HepG2 (cell line): ENCODE results near the gene NOL4L. TPM values are rescaled to one million over a fixed set of nuclear protein-coding genes. Genes with fewer than 3 reads are reported as not detected.

Experiments
- ARNT ChIP-seq: fragments of 450-650 bp; IDR thresholded peaks from 2 replicates; pipeline ENCODE4 v1.6.1; 2017
- ATF7 ChIP-seq, 2 experiments: fragments of 450-650 bp in 1 of 2; sonication (generic) in 1 of 2; formaldehyde crosslinking in 1 of 2; IDR thresholded peaks; 2 replicates each; pipeline versions ENCODE4 v1.4.0 to v1.6.1; 2016 to 2020; ENCODE audit warnings: antibody characterized with exemption in 1 of 2, mild to moderate bottlenecking in 1 of 2, missing genetic modification reagents in 1 of 2
- CAMTA2 ChIP-seq: sonication (generic); formaldehyde crosslinking; IDR thresholded peaks from 2 replicates; pipeline ENCODE4 v1.4.0; 2020; ENCODE audit warnings: mild to moderate bottlenecking, missing genetic modification reagents, borderline replicate concordance
- CHD2 ChIP-seq: IDR thresholded peaks from 2 replicates; pipeline ENCODE4 v1.6.1; 2011; ENCODE audit warnings: low read depth, low read length, improper control_type of control experiment
- NCOA1 ChIP-seq: sonication (generic); formaldehyde crosslinking; IDR thresholded peaks from 2 replicates; pipeline ENCODE4 v1.9.0; 2021; ENCODE audit warnings: missing genetic modification reagents
- NCOR1 ChIP-seq: fragments of 200-600 bp; sonication (generic); IDR thresholded peaks from 2 replicates; pipeline ENCODE4 v1.7.0; 2017; ENCODE audit warnings: antibody characterized with exemption, low read length, borderline replicate concordance
- NFIB ChIP-seq: sonication (generic); formaldehyde crosslinking; IDR thresholded peaks from 2 replicates; pipeline ENCODE4 v1.9.0; 2021; ENCODE audit warnings: missing genetic modification reagents, mild to moderate bottlenecking, borderline replicate concordance
- NPAS2 ChIP-seq: sonication (generic); formaldehyde crosslinking; IDR thresholded peaks from 2 replicates; pipeline ENCODE4 v1.8.0; 2022; ENCODE audit warnings: mild to moderate bottlenecking, missing genetic modification reagents, borderline replicate concordance
- PRPF4 ChIP-seq: fragments of 200-400 bp; formaldehyde crosslinking; IDR thresholded peaks from 2 replicates; pipeline ENCODE4 v1.6.1; 2016; ENCODE audit warnings: low read length, low read depth; ENCODE audit not compliant: poor library complexity, severe bottlenecking
- SRSF9 ChIP-seq: fragments of 200-400 bp; formaldehyde crosslinking; IDR thresholded peaks from 2 replicates; pipeline ENCODE4 v1.6.1; 2018; ENCODE audit warnings: borderline replicate concordance, mild to moderate bottlenecking, low read depth, low read length; ENCODE audit not compliant: insufficient read depth, poor library complexity, severe bottlenecking
- ZMAT3 ChIP-seq: sonication (generic); formaldehyde crosslinking; conservative IDR thresholded peaks from 2 replicates; pipeline ENCODE4 v1.7.0; 2021; ENCODE audit warnings: missing genetic modification reagents
- ZNF281 ChIP-seq: sonication (generic); formaldehyde crosslinking; IDR thresholded peaks from 2 replicates; pipeline ENCODE4 v1.4.0; 2020; ENCODE audit warnings: missing genetic modification reagents, borderline replicate concordance
- ZNF780A ChIP-seq: sonication (generic); formaldehyde crosslinking; IDR thresholded peaks from 2 replicates; pipeline ENCODE4 v1.8.0; 2022; ENCODE audit warnings: mild to moderate bottlenecking, missing genetic modification reagents, moderate library complexity
- ZNF792 ChIP-seq: IDR thresholded peaks from 2 replicates; pipeline ENCODE4 v1.6.1; 2016
- ZSCAN30 ChIP-seq: sonication (generic); formaldehyde crosslinking; IDR thresholded peaks from 2 replicates; pipeline ENCODE4 v1.5.0; 2020; ENCODE audit warnings: mild to moderate bottlenecking, missing genetic modification reagents
- polyA plus RNA-seq, 8 experiments: library from polyadenylated mRNA; depleted of rRNA in 3 of 8; stranded (reverse) in 7 of 8; unstranded in 1 of 8; fragments of >200 nt; fragmentation: Illumina TruSeq in 4 of 8; extraction: Trizol in 4 of 8; gene quantifications; 2 replicates each; pipeline versions ENCODE4 v1.2.1 to v1.2.3, GENCODE V29; 2011 to 2016; ENCODE audit warnings: low read depth in 4 of 8, missing spikeins in 1 of 8, mixed read lengths in 1 of 8; ENCODE audit not compliant: insufficient read depth in 1 of 8
- total RNA-seq, 5 experiments: library from RNA; depleted of rRNA; stranded (reverse); fragments of >200 nt; fragmentation: Illumina TruSeq; extraction: Trizol; gene quantifications; 2 replicates each; pipeline ENCODE4 v1.2.3, GENCODE V29; 2016; ENCODE audit warnings: low read depth in 1 of 5
- TF ChIP-seq, protein P1 (sequence below): sonication (generic); formaldehyde crosslinking; IDR thresholded peaks from 2 replicates; pipeline ENCODE4 v1.8.1; 2022; ENCODE audit warnings: low read depth, mild to moderate bottlenecking, missing genetic modification reagents
- TF ChIP-seq, protein P2 (sequence below): sonication (generic); formaldehyde crosslinking; IDR thresholded peaks from 2 replicates; pipeline ENCODE4 v1.5.0; 2020; ENCODE audit warnings: missing genetic modification reagents
- TF ChIP-seq, protein P3 (sequence below): sonication (generic); formaldehyde crosslinking; IDR thresholded peaks from 2 replicates; pipeline ENCODE4 v1.8.1; 2022; ENCODE audit warnings: mild to moderate bottlenecking, missing genetic modification reagents
- TF ChIP-seq, protein P4 (sequence below): sonication (generic); formaldehyde crosslinking; conservative IDR thresholded peaks from 2 replicates; pipeline ENCODE4 v1.4.0; 2020; ENCODE audit warnings: missing genetic modification reagents

NOL4L gene
- total and polyA plus RNA-seq, 2 of the 13 experiments (the other 11 are each of a cell fraction or from before 2014, with no cell fraction given) = 16.6 to 35.4 TPM

DNA sequence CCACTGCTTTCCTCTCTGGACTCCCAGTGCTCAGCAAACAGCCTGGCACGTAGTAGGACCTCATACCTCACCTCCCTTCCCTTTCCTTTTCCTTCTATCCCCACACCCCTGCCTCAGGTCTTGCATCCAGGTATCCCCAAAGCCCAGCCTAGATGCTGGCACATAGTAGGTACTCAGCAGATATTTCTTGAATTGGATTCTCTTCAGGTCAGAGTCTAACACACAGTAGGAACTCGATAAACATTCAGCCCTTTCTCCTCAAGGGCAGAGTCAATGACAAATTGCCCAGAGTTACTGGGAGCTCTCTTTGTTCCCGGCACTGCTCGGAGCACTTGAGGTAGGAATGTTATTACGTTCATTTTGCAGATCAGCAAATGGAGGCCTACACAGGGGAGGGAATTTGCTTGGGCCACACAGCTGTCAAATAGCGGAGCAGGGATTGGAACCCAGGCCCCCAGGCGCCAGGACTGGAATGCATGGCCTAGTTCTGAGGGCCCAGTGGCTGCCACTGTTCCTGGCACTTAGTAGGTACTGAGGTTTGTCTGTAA is 25.9 kb downstream of the NOL4L start (continued):
- TF ChIP-seq ZNF281 (CRISPR knock-in tag) (no peak), ATF7 (IDR thresholded peaks at IDR 0.05) (no peak), ATF7 (CRISPR knock-in tag; IDR thresholded peaks at IDR 0.05) (0 out of 2 replicates have a peak, but pooled peaks have one; percentile 13), NFIB (0 out of 2 replicates have a peak, but pooled peaks have one; percentile 55), NCOR1 (no peak), ZSCAN30 (CRISPR knock-in tag) (no peak), CAMTA2 (CRISPR knock-in tag) (no peak), NCOA1 (CRISPR knock-in tag) (no peak), ZNF792 (CRISPR knock-in tag) (no peak), ZMAT3 (CRISPR knock-in tag) (no peak), ZNF780A (CRISPR knock-in tag) (no peak), PRPF4 (no peak), CHD2 (no peak), ARNT (no peak), SRSF9 (no peak), NPAS2 (CRISPR knock-in tag) (no peak)
- TF ChIP-seq, protein P1, sequence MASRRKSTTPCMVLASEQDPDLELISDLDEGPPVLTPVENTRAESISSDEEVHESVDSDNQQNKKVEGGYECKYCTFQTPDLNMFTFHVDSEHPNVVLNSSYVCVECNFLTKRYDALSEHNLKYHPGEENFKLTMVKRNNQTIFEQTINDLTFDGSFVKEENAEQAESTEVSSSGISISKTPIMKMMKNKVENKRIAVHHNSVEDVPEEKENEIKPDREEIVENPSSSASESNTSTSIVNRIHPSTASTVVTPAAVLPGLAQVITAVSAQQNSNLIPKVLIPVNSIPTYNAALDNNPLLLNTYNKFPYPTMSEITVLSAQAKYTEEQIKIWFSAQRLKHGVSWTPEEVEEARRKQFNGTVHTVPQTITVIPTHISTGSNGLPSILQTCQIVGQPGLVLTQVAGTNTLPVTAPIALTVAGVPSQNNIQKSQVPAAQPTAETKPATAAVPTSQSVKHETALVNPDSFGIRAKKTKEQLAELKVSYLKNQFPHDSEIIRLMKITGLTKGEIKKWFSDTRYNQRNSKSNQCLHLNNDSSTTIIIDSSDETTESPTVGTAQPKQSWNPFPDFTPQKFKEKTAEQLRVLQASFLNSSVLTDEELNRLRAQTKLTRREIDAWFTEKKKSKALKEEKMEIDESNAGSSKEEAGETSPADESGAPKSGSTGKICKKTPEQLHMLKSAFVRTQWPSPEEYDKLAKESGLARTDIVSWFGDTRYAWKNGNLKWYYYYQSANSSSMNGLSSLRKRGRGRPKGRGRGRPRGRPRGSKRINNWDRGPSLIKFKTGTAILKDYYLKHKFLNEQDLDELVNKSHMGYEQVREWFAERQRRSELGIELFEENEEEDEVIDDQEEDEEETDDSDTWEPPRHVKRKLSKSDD (CRISPR knock-in tag) = no peak
- TF ChIP-seq, protein P2, sequence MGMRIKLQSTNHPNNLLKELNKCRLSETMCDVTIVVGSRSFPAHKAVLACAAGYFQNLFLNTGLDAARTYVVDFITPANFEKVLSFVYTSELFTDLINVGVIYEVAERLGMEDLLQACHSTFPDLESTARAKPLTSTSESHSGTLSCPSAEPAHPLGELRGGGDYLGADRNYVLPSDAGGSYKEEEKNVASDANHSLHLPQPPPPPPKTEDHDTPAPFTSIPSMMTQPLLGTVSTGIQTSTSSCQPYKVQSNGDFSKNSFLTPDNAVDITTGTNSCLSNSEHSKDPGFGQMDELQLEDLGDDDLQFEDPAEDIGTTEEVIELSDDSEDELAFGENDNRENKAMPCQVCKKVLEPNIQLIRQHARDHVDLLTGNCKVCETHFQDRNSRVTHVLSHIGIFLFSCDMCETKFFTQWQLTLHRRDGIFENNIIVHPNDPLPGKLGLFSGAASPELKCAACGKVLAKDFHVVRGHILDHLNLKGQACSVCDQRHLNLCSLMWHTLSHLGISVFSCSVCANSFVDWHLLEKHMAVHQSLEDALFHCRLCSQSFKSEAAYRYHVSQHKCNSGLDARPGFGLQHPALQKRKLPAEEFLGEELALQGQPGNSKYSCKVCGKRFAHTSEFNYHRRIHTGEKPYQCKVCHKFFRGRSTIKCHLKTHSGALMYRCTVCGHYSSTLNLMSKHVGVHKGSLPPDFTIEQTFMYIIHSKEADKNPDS (CRISPR knock-in tag) = no peak
- TF ChIP-seq, protein P3, sequence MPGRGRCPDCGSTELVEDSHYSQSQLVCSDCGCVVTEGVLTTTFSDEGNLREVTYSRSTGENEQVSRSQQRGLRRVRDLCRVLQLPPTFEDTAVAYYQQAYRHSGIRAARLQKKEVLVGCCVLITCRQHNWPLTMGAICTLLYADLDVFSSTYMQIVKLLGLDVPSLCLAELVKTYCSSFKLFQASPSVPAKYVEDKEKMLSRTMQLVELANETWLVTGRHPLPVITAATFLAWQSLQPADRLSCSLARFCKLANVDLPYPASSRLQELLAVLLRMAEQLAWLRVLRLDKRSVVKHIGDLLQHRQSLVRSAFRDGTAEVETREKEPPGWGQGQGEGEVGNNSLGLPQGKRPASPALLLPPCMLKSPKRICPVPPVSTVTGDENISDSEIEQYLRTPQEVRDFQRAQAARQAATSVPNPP = no peak
- TF ChIP-seq, protein P4, sequence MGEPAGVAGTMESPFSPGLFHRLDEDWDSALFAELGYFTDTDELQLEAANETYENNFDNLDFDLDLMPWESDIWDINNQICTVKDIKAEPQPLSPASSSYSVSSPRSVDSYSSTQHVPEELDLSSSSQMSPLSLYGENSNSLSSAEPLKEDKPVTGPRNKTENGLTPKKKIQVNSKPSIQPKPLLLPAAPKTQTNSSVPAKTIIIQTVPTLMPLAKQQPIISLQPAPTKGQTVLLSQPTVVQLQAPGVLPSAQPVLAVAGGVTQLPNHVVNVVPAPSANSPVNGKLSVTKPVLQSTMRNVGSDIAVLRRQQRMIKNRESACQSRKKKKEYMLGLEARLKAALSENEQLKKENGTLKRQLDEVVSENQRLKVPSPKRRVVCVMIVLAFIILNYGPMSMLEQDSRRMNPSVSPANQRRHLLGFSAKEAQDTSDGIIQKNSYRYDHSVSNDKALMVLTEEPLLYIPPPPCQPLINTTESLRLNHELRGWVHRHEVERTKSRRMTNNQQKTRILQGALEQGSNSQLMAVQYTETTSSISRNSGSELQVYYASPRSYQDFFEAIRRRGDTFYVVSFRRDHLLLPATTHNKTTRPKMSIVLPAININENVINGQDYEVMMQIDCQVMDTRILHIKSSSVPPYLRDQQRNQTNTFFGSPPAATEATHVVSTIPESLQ = no peak
